HG03175 (cell line): Measurements from ENCODE around the gene QPCTL.
"Not testable (repeated sequence)": the region's sequence is repeated elsewhere in the genome, so short reads cannot be mapped to it uniquely, and the experiment has no call there.

ENCODE experiments used
- ATAC-seq: cut with Tn5 transposase; IDR thresholded peaks from one replicate; pipeline ENCODE4 v1.9.1; 2021; ENCODE audit warnings: mild to moderate bottlenecking, moderate library complexity; ENCODE audit not compliant: unreplicated experiment

QPCTL gene

GRCh38 chr19:45716359-45717130 lies 24.1 kb downstream of the QPCTL start:
- ATAC-seq: no peak

- ATAC-seq: peak; percentile 94
Observed at GRCh38 chr19:45717131-45717982, 24.9 kb downstream of the QPCTL start.

- ATAC-seq: no peak
Observed at GRCh38 chr19:45717983-45718650, 25.7 kb downstream of the QPCTL start.

- not testable (repeated sequence) for ATAC-seq
Observed at GRCh38 chr19:45720065-45720464, 27.6 kb downstream of the QPCTL start.

- ATAC-seq: not testable (repeated sequence)
Observed at GRCh38 chr19:45728683-45729082, 36.2 kb downstream of the QPCTL start.

GRCh38 chr19:45729800-45730290 lies 37.4 kb downstream of the QPCTL start:
- no peak for ATAC-seq

- ATAC-seq: peak; percentile 96
Observed at GRCh38 chr19:45730368-45731288, 38.2 kb downstream of the QPCTL start, which contains the start of gene FBXO46. TSS of gene FBXO46 (minus strand) at chr19:45730896. CDS start at chr19:45713495, 17,401 bp downstream.

- no peak for ATAC-seq
Observed at GRCh38 chr19:45733160-45733810, 40.8 kb downstream of the QPCTL start, which contains the start of gene MEIOSIN. TSS of gene MEIOSIN (plus strand) at chr19:45733439. CDS start at chr19:45735377, 1,938 bp downstream.

- ATAC-seq: no peak
Observed at GRCh38 chr19:45739498-45740439, 47.3 kb downstream of the QPCTL start.

- no peak for ATAC-seq
Observed at GRCh38 chr19:45742969-45743368, 50.5 kb downstream of the QPCTL start.

- no peak for ATAC-seq
Observed at GRCh38 chr19:45745606-45746005, 53.1 kb downstream of the QPCTL start.

GRCh38 chr19:45746866-45747265 lies 54.4 kb downstream of the QPCTL start:
- no peak for ATAC-seq

GRCh38 chr19:45747513-45747912 lies 55.0 kb downstream of the QPCTL start:
- no peak for ATAC-seq

GRCh38 chr19:45751483-45751882 lies 59.0 kb downstream of the QPCTL start:
- ATAC-seq: not testable (repeated sequence)

GRCh38 chr19:45752639-45753038 lies 60.2 kb downstream of the QPCTL start:
- ATAC-seq: no peak

GRCh38 chr19:45753548-45753947 lies 61.1 kb downstream of the QPCTL start:
- ATAC-seq: no peak
